ENCODE results near the gene RPAIN.
"Not testable (repeated sequence)": the region's sequence is repeated elsewhere in the genome, so short reads cannot be mapped to it uniquely, and the experiment has no call there.

RPAIN gene

GRCh38 chr17:5430413-5430999 lies 10.5 kb downstream of the RPAIN start:
- no peak for DNase-seq

GRCh38 chr17:5431234-5431633 lies 11.3 kb downstream of the RPAIN start:
- DNase-seq = not testable (repeated sequence)

GRCh38 chr17:5431949-5432556 lies 12.1 kb downstream of the RPAIN start:
- no peak for DNase-seq

- DNase-seq = no peak
Observed at GRCh38 chr17:5434984-5435383, 15.0 kb downstream of the RPAIN start.

- not testable (repeated sequence) for DNase-seq
Observed at GRCh38 chr17:5435781-5436315, 15.9 kb downstream of the RPAIN start.

- DNase-seq = no peak
Observed at GRCh38 chr17:5437721-5438317, 17.8 kb downstream of the RPAIN start.

- peak; percentile 95 for DNase-seq
Observed at GRCh38 chr17:5438716-5439445, 18.9 kb downstream of the RPAIN start, which contains the start of gene C1QBP. C1QBP (minus strand) TSS chr17:5439155; CDS start chr17:5439073, 82 bp downstream.

GRCh38 chr17:5439446-5439764 lies 19.4 kb downstream of the RPAIN start:
- no peak for DNase-seq

GRCh38 chr17:5443728-5444127 lies 23.7 kb downstream of the RPAIN start:
- no peak for DNase-seq

GRCh38 chr17:5444209-5444608 lies 24.2 kb downstream of the RPAIN start:
- no peak for DNase-seq

GRCh38 chr17:5446786-5447185 lies 26.8 kb downstream of the RPAIN start:
- no peak for DNase-seq

GRCh38 chr17:5464717-5465507 lies 44.9 kb downstream of the RPAIN start:
- no peak for DNase-seq

GRCh38 chr17:5466295-5466694 lies 46.3 kb downstream of the RPAIN start:
- no peak for DNase-seq

GRCh38 chr17:5467416-5467815 lies 47.4 kb downstream of the RPAIN start:
- no peak for DNase-seq

GRCh38 chr17:5468075-5468473 lies 48.1 kb downstream of the RPAIN start:
- peak; percentile 37 for DNase-seq

- no peak for DNase-seq
Observed at GRCh38 chr17:5472511-5472910, 52.5 kb downstream of the RPAIN start.

- no peak for DNase-seq
Observed at GRCh38 chr17:5473906-5474305, 53.9 kb downstream of the RPAIN start.

GRCh38 chr17:5478992-5479391 lies 59.0 kb downstream of the RPAIN start:
- no peak for DNase-seq

GRCh38 chr17:5480962-5481361 lies 61.0 kb downstream of the RPAIN start:
- no peak for DNase-seq

GRCh38 chr17:5481451-5481850 lies 61.5 kb downstream of the RPAIN start:
- no peak for DNase-seq
